ENCODE results near the gene ADCK1.
A peak's percentile ranks its signal among the peaks of the same experiment; 100 is the strongest.
"Not testable (repeated sequence)": the region's sequence is repeated elsewhere in the genome, so short reads cannot be mapped to it uniquely, and the experiment has no call there.

ADCK1 gene

GRCh38 chr14:77862154-77862786, 62.4 kb downstream of the ADCK1 start:
- DNase-seq (ENCODE audit: insufficient read length, low spot score) = peak; percentile 83

DNA sequence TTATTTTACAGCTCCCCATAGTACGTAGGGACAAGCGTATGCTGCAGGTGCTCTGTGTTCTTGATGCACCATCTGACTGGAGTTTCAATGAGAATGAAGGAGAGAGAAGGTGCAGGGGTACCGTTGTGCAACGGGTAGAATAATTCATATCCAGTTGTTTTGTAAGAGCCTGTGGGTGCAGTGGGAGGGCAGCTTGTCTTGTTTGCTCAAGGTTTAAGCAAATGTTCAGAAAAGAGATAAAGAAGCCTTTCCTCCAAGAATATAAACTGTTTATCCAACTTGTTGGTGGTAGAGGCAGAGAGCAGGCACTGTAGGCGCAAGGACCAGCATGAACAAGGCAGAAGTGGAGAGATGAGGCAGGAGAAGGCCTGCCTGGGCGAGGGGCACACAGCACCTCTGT, 64.2 kb downstream of the ADCK1 start:
- FAIRE-seq = no peak
- DNase-seq (ENCODE audit: insufficient read length, low spot score) = no peak

More at GRCh38 chr14:77862154-77862786, 62.4 kb downstream of the ADCK1 start:
- FAIRE-seq = peak; percentile 73

DNA sequence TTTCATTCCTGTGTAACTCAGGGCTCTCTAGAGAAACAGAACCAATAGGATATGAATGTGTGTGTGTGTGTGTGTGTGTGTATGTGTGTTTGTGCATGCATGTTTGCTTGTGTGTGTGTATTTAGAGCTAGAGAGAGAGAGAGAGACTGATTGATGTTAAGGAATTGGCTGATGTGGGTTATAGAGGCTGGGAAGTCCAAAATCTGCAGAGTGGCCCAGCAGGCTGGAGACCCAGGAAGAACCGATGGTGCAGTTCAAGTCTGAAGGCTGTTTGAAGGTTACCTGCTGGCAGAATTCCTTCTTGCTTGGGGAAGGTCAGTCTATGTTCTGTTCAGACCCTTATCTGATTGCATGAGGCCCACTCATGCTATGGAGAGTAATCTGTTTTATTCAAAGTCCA, 64.7 kb downstream of the ADCK1 start:
- FAIRE-seq (no peak), DNase-seq (ENCODE audit: insufficient read length, low spot score) (no peak)

DNA sequence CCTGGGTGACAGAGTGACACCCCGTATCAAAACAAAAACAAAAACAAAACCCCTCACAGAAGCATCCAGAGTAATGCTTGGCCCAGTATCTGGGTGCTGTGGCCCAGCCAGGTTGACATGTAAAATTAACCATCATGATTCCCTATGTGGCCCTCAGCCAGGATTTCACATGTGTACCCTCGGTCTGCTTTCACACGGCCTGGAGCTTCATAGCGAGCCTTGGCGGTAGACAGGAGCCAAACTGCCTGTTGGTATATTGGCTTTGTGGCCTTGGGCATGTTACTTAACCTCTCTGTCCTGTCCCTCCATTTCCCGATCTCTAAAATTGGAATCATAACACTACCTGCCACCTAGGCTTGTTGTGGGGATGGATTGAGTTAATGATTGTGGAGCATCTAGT, 65.5 kb downstream of the ADCK1 start:
- no peak for DNase-seq (ENCODE audit: insufficient read length, low spot score)
- FAIRE-seq = no peak

DNA sequence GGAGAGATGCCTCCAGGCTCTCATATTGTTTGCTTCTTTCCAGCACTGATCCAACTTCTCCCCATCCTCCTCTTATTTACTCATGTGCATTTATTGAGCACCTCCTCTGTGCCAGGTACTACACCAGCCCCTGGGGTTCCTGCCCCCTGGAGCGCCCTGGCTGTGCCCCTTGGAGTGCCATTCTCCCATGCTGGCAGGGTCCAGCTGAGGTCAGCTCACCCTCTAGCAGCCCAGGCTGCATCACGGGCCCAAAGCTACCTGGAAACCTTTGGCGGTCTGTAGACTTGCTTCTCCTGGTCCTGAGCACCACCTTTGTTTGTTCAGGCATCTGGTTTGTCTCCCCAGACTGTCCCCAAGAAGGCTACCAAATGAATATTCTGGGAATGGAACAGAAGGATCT, 67.0 kb downstream of the ADCK1 start:
- no peak for FAIRE-seq
- DNase-seq (ENCODE audit: insufficient read length, low spot score) = no peak

- FAIRE-seq = no peak
- DNase-seq (ENCODE audit: insufficient read length, low spot score) = no peak
Measured at GRCh38 chr14:77867476-77867875, 67.6 kb downstream of the ADCK1 start.

DNA sequence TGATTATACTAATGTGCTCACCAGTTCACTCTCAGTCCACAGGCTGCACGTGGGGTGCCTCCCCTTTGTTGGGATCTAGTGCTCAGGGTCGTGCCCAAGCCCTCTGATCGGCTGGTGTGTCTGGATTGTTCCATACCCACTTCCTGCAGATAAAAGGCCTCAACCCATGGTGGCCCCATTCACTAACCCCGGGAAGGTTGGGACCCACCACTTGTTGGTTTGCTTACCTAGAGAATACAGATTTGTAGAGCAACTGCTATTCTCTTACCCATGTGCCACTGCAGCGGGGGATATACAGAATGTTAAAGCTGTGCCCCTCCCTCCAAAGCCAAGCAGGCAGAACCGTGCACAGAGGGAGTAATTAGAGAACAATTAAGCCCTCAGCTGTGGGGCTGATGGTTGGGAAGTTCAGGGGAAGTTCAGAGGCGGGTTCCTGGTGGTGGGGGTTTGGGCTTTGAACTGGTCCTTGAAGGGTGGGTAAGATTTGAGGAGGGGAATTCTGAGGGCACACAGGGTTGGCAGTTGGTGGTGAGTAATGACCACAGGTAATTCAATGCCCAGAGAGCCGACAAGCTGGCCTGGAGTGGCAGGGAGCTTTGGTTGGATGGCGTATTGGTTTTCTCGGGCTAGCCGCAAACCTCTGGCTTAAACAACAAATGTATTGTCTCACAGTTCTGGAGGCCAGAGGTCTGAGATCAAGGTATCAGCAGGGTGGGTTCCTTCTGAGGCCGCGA, 68.8 kb downstream of the ADCK1 start:
- FAIRE-seq (no peak), DNase-seq (ENCODE audit: insufficient read length, low spot score) (no peak)

DNA sequence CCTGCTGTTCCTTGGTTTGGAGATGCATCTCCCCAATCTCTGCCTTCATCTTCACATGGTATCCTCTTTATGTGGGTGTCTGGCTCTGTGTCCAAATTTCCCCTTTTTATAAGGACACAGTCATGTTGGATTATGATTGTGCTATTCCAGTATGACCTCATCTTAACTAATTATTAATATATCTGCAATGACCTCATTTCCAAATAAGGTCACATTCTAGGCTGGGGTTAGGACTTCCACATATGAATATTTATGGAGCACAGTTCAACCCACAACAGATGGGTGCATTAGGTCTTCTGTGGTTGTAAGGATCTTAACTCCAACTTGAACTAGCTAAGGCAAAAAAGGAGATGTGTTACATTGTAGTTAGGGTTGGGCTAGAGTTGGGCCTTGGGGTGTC, 69.4 kb downstream of the ADCK1 start:
- FAIRE-seq = no peak

GRCh38 chr14:77870646-77871045, 70.7 kb downstream of the ADCK1 start:
- FAIRE-seq = no peak
- DNase-seq (ENCODE audit: insufficient read length, low spot score) = no peak

More for the DNA sequence above, 69.4 kb downstream of the ADCK1 start:
- DNase-seq (ENCODE audit: insufficient read length, low spot score) = no peak

- DNase-seq (ENCODE audit: insufficient read length, low spot score) = no peak
- no peak for FAIRE-seq
Measured at GRCh38 chr14:77872152-77872551, 72.2 kb downstream of the ADCK1 start.

DNA sequence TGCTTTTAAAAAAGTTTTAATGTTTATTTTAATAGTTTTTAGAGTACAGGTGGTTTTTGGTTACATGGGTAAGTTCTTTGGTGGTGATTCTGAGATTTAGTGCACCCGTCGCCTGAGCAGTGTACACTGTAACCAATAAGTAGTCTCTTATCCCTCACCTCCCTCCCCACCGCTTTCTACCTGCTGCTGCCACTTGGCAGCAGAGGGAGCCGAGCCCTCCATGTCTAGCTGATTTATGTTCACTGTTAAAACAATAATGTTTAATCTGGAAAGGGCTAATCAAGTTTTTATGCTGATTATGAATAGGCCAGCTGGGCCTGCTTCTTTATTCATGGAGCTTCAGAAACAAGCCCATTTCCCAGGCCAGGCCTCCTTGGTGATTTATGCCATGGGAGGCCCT, 73.1 kb downstream of the ADCK1 start:
- DNase-seq (ENCODE audit: insufficient read length, low spot score) (no peak), FAIRE-seq (no peak)

- FAIRE-seq (no peak), DNase-seq (ENCODE audit: insufficient read length, low spot score) (no peak)
Measured at GRCh38 chr14:77878783-77879182, 78.9 kb downstream of the ADCK1 start.

DNA sequence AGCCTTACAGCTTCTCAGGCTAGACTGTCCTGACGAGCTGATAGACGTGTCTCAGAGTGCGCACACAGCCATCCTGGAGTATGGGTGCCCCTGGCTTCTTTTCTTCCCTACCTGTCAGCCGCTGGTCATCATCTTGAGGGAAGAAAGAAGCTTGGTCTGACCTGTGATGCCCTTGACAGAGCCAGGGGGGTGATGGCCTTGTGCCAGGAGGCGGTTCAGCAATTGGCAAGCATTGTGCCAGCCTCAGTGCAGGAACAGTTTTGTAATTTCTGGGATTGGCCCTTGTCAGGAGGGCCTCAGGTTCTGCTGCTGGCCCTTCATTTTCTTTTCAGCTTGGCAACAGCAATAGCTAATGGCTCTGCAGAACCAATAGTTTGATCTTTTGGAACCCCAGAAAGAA, 80.1 kb downstream of the ADCK1 start:
- no peak for FAIRE-seq
- no peak for DNase-seq (ENCODE audit: insufficient read length, low spot score)

GRCh38 chr14:77882098-77882497, 82.2 kb downstream of the ADCK1 start:
- DNase-seq (ENCODE audit: insufficient read length, low spot score) (no peak), FAIRE-seq (no peak)

GRCh38 chr14:77882636-77883035, 82.7 kb downstream of the ADCK1 start:
- FAIRE-seq (no peak), DNase-seq (ENCODE audit: insufficient read length, low spot score) (no peak)

DNA sequence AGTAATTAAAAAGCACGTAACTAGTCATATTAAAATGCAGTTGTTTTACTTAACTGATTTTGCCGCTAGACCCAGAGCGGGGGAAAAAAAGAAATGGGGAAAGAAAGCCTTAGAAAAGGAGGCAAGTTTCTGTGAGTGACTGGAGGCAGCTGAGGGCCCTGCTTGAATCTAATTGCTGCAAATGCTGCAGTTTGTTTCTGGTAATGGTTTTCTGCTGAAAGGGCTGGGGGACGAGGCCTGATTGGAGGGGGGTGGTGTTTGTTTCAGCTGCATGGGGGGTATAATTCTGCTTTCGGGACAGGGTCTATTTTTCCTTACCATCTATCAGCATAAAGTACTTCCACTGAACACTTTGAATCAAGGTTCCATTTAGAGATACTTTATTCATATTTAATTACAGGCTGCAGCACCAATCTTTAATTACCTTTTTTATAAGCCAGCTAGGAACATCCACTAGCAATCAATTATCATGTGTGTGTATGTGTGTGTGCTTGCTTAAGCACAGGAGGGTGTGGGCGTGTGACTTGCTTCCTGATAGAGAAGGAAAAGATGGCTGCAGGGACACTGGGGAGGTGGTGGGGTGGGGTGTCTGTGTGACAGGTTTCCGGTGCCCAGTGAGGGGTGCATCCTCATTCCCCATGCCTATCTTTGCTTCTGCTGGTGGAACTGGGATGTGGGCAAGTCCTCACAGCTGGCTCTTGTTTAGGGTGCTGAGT, 83.4 kb downstream of the ADCK1 start:
- DNase-seq (ENCODE audit: insufficient read length, low spot score) = no peak
- FAIRE-seq = no peak

DNA sequence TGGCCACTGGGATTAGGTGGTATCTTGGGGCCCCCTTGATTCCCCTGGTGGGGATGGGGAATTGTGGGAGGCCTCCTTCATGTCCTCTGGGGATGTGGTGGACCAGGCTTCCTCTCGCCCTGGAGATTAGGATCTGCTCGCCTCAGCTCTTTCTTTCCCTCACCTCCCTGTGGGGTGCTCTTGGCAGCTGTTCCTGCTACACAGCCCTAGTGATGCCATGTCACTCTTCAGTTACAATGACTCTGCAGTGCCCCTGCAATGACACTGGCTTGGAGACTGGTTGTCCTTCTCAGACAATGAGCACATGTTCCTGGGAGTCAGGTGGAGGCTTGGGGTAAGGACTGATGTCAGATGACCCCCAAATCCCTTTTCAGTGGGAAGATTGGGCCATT, 83.9 kb downstream of the ADCK1 start:
- no peak for DNase-seq (ENCODE audit: insufficient read length, low spot score)
- no peak for FAIRE-seq

- FAIRE-seq (no peak), DNase-seq (ENCODE audit: insufficient read length, low spot score) (no peak)
Measured at GRCh38 chr14:77885367-77885766, 85.5 kb downstream of the ADCK1 start.

DNA sequence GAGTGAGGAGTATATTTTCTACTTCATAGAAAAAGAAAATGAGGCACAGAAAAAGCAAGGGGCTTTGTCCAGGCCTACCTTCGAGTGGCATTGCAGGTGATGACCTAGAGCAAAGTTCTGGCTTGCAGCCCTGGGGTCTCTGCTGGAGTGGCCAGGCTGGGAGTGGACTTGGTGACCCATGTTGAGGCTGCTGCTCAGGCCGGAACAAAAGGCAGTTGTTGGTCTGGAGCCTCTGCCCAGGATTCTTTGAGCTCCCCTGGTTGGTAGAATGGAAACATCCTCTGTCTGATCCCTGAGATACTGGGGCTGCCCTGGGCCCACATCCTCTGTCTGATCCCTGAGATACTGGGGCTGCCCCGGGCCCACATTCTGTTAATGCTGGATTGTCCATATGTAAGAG, 86.1 kb downstream of the ADCK1 start:
- FAIRE-seq = no peak
- DNase-seq (ENCODE audit: insufficient read length, low spot score) = no peak

DNA sequence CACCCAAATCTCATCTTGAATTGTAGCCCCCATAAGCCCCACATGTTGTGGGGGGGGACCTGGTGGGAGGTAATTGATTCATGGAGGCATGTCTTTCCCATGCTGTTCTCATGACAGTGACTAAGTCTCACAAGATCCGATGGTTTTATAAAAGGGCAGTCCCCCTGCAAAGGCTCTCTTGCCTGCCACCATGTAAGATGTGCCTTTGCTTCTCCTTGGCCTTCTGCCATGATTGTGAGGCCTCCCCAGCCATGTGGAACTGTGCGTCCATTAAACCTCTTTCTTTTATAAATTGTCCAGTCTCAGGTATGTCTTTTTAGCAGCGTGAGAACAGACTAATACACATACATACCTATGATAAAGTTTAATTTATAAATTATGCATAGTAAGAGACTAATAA, 89.0 kb downstream of the ADCK1 start:
- not testable (repeated sequence) for DNase-seq (ENCODE audit: insufficient read length, low spot score); FAIRE-seq

DNA sequence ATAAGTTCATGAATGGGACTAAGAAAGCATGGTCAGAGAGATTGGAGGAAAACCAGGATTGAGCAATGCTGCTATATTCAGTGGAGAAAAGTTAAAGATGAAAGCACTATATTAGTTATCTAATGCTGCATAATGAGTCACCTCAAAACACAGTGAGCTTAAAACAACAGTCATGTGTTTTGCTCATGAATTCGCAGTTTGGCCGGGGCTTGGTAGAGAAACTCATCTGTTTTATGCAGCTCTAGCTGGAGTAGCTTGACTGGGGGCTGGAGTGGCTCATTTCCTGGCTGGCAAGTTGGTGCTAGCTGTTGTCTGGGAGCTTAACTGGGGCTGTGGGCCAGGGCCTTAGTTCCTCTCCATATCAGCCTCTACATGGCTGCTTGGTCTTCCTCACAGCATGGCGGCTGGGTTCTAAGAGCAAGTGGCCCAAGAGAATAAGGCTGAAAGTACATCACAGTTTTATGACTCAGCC, 90.1 kb downstream of the ADCK1 start:
- FAIRE-seq (no peak), DNase-seq (ENCODE audit: insufficient read length, low spot score) (no peak)

GRCh38 chr14:77890873-77891272, 91.0 kb downstream of the ADCK1 start:
- DNase-seq (ENCODE audit: insufficient read length, low spot score) = no peak
- no peak for FAIRE-seq
